Suprapubic skin (tissue), 4 donors: ENCODE measurements around the gene PGM5. TPM values are rescaled to one million over a fixed set of nuclear protein-coding genes. Genes with fewer than 3 reads are reported as not detected.

ENCODE experiments used
- DNase-seq, 2 donors: peaks; one replicate each; pipeline ENCODE4 v3.0.0-alpha.2; 2019; ENCODE audit warnings: low spot score in 2 of 2
- H3K27ac ChIP-seq: fragments of 200-600 bp; sonication (generic); one replicate; pipeline ENCODE4 v1.5.1; 2019
- H3K27me3 ChIP-seq: fragments of 200-600 bp; sonication (generic); one replicate; pipeline ENCODE4 v1.5.1; 2019
- H3K36me3 ChIP-seq: fragments of 200-600 bp; sonication (generic); one replicate; pipeline ENCODE4 v1.5.1; 2019
- H3K4me1 ChIP-seq: fragments of 200-600 bp; sonication (generic); one replicate; pipeline ENCODE4 v1.5.1; 2019
- H3K4me3 ChIP-seq: fragments of 200-600 bp; sonication (generic); one replicate; pipeline ENCODE4 v1.5.1; 2019; ENCODE audit warnings: mild to moderate bottlenecking
- H3K9me3 ChIP-seq: fragments of 200-600 bp; sonication (generic); one replicate; pipeline ENCODE4 v1.5.1; 2019
- CTCF ChIP-seq, 2 donors: fragments of 200-600 bp in 1 of 2; fragments of 450-650 bp in 1 of 2; sonication (generic) in 1 of 2; IDR thresholded peaks; one replicate each; pipeline ENCODE4 v1.5.1; 2016 to 2019; ENCODE audit warnings: antibody characterized with exemption in 2 of 2, mild to moderate bottlenecking in 1 of 2, moderate library complexity in 1 of 2
- EP300 ChIP-seq: sonication (generic); formaldehyde crosslinking; IDR thresholded peaks from one replicate; pipeline ENCODE4 v1.6.1; 2017; ENCODE audit warnings: antibody characterized with exemption
- POLR2A ChIP-seq, 2 donors: fragments of 450-650 bp; IDR thresholded peaks; one replicate each; pipeline ENCODE4 v1.6.1; 2017; ENCODE audit warnings: antibody characterized with exemption in 2 of 2, mild to moderate bottlenecking in 2 of 2, moderate library complexity in 2 of 2
- POLR2AphosphoS5 ChIP-seq, 3 donors: sonication (generic); formaldehyde crosslinking; IDR thresholded peaks; one replicate each; pipeline ENCODE4 v1.6.1; 2017; ENCODE audit warnings: antibody characterized with exemption in 3 of 3
- WGBS: methylation state at CpG from one replicate; pipeline ENCODE4 v1.1.5; 2018; 5-methylcytosine and 5-hydroxymethylcytosine counted together
- total RNA-seq, 4 donors: library from RNA; depleted of rRNA; stranded (reverse); fragments of >200 nt; gene quantifications; one replicate each; pipeline ENCODE4 v1.1.0, GENCODE V29; 2016

PGM5 gene
- total RNA-seq, 4 donors from 2014 or later: 5.1 to 10.6 (median 6.1) TPM

GRCh38 chr9:68575817-68576216 lies 219.4 kb downstream of the PGM5 start:
- TF ChIP-seq POLR2AphosphoS5 (IDR thresholded peaks at IDR 0.05) (no peak), EP300 (no peak), CTCF (IDR thresholded peaks at IDR 0.05) (no peak), POLR2A (IDR thresholded peaks at IDR 0.05) (no peak)
- no peaks in the 10 kb centered on the region for H3K36me3 ChIP-seq
- H3K9me3 ChIP-seq: no peaks in the 10 kb centered on the region
- no peak overlapping the region for H3K4me3 ChIP-seq
- H3K27ac ChIP-seq: no peak overlapping the region
- H3K4me1 ChIP-seq: no peaks in the 10 kb centered on the region
- DNase-seq: no peak
- peaks cover 5% of the 10 kb centered on the region for H3K27me3 ChIP-seq
- 72% methylated on average over 5 of the region's 5 CpGs for WGBS

GRCh38 chr9:68577774-68578591 lies 221.6 kb downstream of the PGM5 start:
- Histone ChIP-seq H3K4me1 (no peaks in the 10 kb centered on the region), H3K4me3 (no peak overlapping the region), H3K9me3 (no peaks in the 10 kb centered on the region), H3K27ac (no peak overlapping the region), H3K27me3 (no peaks in the 10 kb centered on the region), H3K36me3 (no peaks in the 10 kb centered on the region)
- DNase-seq: no peak
- TF ChIP-seq POLR2AphosphoS5 (IDR thresholded peaks at IDR 0.05): no peak
- no peak for TF ChIP-seq POLR2A (IDR thresholded peaks at IDR 0.05)
- TF ChIP-seq EP300: no peak
- no peak for TF ChIP-seq CTCF (IDR thresholded peaks at IDR 0.05)
- WGBS: 75% methylated on average over 7 of the region's 7 CpGs

Other genes starting within 250 kb of the PGM5 start
- gene ZNG1C, start 114.6 kb upstream of the PGM5 start, total RNA-seq: 10 to 100 TPM; 24.4 to 82.6 (median 33.6) TPM
- gene FOXD4L3, start 53.7 kb upstream of the PGM5 start, total RNA-seq: under 1 TPM in 1 of 4 donors, not detected in 3; 0.36 TPM
- not detected for gene TMEM252, start 184.3 kb downstream of the PGM5 start, total RNA-seq